ENCODE measurements around the gene CTU2.

Gene CTU2

GRCh38 chr16:88681084-88681680 lies 25.1 kb upstream of the CTU2 start:
- no peaks in the 10 kb centered on the region for H3K79me2 ChIP-seq (ENCODE audit: control insufficient read depth, low read length)
- H3K9me2 ChIP-seq (replicated peaks; ENCODE audit: control insufficient read depth, low read length), result no peaks in the 10 kb centered on the region
- H3K4me2 ChIP-seq (ENCODE audit: low read length), result peak overlapping the region; percentile 76
- peaks cover 16% of the 10 kb centered on the region for H3F3A ChIP-seq (ENCODE audit: control insufficient read depth, insufficient read depth)
- peaks cover 52% of the 10 kb centered on the region for H3K4me1 ChIP-seq (ENCODE audit: control insufficient read depth, low read length)
- TF ChIP-seq, protein P1, sequence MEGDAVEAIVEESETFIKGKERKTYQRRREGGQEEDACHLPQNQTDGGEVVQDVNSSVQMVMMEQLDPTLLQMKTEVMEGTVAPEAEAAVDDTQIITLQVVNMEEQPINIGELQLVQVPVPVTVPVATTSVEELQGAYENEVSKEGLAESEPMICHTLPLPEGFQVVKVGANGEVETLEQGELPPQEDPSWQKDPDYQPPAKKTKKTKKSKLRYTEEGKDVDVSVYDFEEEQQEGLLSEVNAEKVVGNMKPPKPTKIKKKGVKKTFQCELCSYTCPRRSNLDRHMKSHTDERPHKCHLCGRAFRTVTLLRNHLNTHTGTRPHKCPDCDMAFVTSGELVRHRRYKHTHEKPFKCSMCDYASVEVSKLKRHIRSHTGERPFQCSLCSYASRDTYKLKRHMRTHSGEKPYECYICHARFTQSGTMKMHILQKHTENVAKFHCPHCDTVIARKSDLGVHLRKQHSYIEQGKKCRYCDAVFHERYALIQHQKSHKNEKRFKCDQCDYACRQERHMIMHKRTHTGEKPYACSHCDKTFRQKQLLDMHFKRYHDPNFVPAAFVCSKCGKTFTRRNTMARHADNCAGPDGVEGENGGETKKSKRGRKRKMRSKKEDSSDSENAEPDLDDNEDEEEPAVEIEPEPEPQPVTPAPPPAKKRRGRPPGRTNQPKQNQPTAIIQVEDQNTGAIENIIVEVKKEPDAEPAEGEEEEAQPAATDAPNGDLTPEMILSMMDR (IDR thresholded peaks at IDR 0.05; ENCODE audit: low read depth, low read length, poor library complexity, severe bottlenecking), result peak; percentile 84
- no peak for TF ChIP-seq EZH2phosphoT487 (IDR thresholded peaks at IDR 0.05; ENCODE audit: borderline replicate concordance, low read length)
- no peaks in the 10 kb centered on the region for H3K9me3 ChIP-seq (ENCODE audit: control insufficient read depth, insufficient read depth, low read length)
- H3K27me3 ChIP-seq (ENCODE audit: control insufficient read depth, low read length), result no peaks in the 10 kb centered on the region
- peak overlapping the region; percentile 66 for H3K4me3 ChIP-seq (ENCODE audit: low read length)
- peaks cover 5% of the 10 kb centered on the region for H3K36me3 ChIP-seq (ENCODE audit: control insufficient read depth, low read length)
- H4K20me1 ChIP-seq (ENCODE audit: control insufficient read depth, insufficient read depth, low read depth, low read length), result no peaks in the 10 kb centered on the region
- peak overlapping the region; percentile 89 for H3K27ac ChIP-seq (ENCODE audit: low read depth, low read length)

- Histone ChIP-seq H4K20me1 (ENCODE audit: control insufficient read depth, insufficient read depth, low read depth, low read length) (no peaks in the 10 kb centered on the region), H3F3A (ENCODE audit: control insufficient read depth, insufficient read depth) (peaks cover 16% of the 10 kb centered on the region), H3K4me1 (ENCODE audit: control insufficient read depth, low read length) (peaks cover 57% of the 10 kb centered on the region), H3K79me2 (ENCODE audit: control insufficient read depth, low read length) (no peaks in the 10 kb centered on the region), H3K27me3 (ENCODE audit: control insufficient read depth, low read length) (no peaks in the 10 kb centered on the region), H3K27ac (ENCODE audit: low read depth, low read length) (peak overlapping the region; percentile 89), H3K9me3 (ENCODE audit: control insufficient read depth, insufficient read depth, low read length) (no peaks in the 10 kb centered on the region), H3K4me3 (ENCODE audit: low read length) (peak overlapping the region; percentile 66), H3K4me2 (ENCODE audit: low read length) (peak overlapping the region; percentile 76), H3K9me2 (replicated peaks; ENCODE audit: control insufficient read depth, low read length) (no peaks in the 10 kb centered on the region), H3K36me3 (ENCODE audit: control insufficient read depth, low read length) (peaks cover 5% of the 10 kb centered on the region)
- TF ChIP-seq, protein P1 (IDR thresholded peaks at IDR 0.05; ENCODE audit: low read depth, low read length, poor library complexity, severe bottlenecking), result no peak
- no peak for TF ChIP-seq EZH2phosphoT487 (IDR thresholded peaks at IDR 0.05; ENCODE audit: borderline replicate concordance, low read length)
These were observed 24.4 kb upstream of the CTU2 start for GRCh38 chr16:88681709-88682451.

DNA sequence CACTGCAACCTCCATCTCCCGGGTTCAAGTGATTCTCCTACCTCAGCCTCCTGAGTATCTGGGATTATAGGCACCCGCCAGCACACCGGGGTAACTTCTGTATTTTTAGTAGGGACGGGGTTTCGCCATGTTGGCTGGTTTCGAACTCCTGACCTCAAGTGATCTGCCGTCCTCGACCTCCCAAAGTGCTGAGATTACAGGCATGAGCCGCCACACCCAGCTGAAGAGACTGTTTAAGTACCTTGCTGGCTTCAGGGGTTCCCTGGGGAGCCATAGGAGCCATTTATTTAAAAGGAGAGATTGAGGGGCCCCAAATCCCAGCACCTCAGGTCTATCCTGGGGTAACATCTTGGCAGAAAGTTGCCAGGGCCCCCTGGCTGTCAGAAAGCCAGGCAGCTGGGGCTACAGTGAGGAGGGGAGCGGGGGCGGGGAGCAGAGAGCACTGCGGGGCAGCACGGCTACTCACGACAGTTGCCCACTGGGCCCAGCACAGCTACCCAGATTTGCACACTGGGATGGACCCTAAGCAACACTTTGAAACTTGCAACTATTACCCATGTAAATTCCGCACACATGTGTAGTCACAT lies 21.6 kb upstream of the CTU2 start:
- Histone ChIP-seq H3K4me3 (ENCODE audit: low read length) (peak overlapping the region; percentile 78), H3K36me3 (ENCODE audit: control insufficient read depth, low read length) (peaks cover 5% of the 10 kb centered on the region), H3K9me3 (ENCODE audit: control insufficient read depth, insufficient read depth, low read length) (no peaks in the 10 kb centered on the region), H3K4me1 (ENCODE audit: control insufficient read depth, low read length) (peaks cover 59% of the 10 kb centered on the region), H3F3A (ENCODE audit: control insufficient read depth, insufficient read depth) (peaks cover 16% of the 10 kb centered on the region), H3K79me2 (ENCODE audit: control insufficient read depth, low read length) (no peaks in the 10 kb centered on the region), H4K20me1 (ENCODE audit: control insufficient read depth, insufficient read depth, low read depth, low read length) (no peaks in the 10 kb centered on the region), H3K27me3 (ENCODE audit: control insufficient read depth, low read length) (peaks cover 8% of the 10 kb centered on the region), H3K27ac (ENCODE audit: low read depth, low read length) (no peak overlapping the region), H3K9me2 (replicated peaks; ENCODE audit: control insufficient read depth, low read length) (no peaks in the 10 kb centered on the region), H3K4me2 (ENCODE audit: low read length) (peak overlapping the region; percentile 95)
- TF ChIP-seq, protein P1 (IDR thresholded peaks at IDR 0.05; ENCODE audit: low read depth, low read length, poor library complexity, severe bottlenecking), result no peak
- no peak for TF ChIP-seq EZH2phosphoT487 (IDR thresholded peaks at IDR 0.05; ENCODE audit: borderline replicate concordance, low read length)
